ENCODE data around the gene NCBP1. TPM values are rescaled to one million over a fixed set of nuclear protein-coding genes. Genes with fewer than 3 reads are reported as not detected.

Gene NCBP1
- polyA plus RNA-seq, 4 donors = 41.2 to 45.3 (median 44.3) TPM

- DNase-seq (ENCODE audit: low read depth in 4 of 4, low spot score in 3 of 4) = no peak
Measured at GRCh38 chr9:97706246-97706645, 72.6 kb downstream of the NCBP1 start.

GRCh38 chr9:97710356-97711222 is 77.0 kb downstream of the NCBP1 start:
- DNase-seq (ENCODE audit: low read depth in 4 of 4, low spot score in 3 of 4) = peak in 3 of 4 donors; percentile 43 to 54 (median 54)

- DNase-seq (ENCODE audit: low read depth in 4 of 4, low spot score in 3 of 4) = no peak
Measured at GRCh38 chr9:97711223-97711626, 77.6 kb downstream of the NCBP1 start.

- DNase-seq (ENCODE audit: low read depth in 4 of 4, low spot score in 3 of 4) = no peak
Measured at GRCh38 chr9:97714435-97714834, 80.8 kb downstream of the NCBP1 start.

- no peak for DNase-seq (ENCODE audit: low read depth in 4 of 4, low spot score in 3 of 4)
Measured at GRCh38 chr9:97717866-97718265, 84.2 kb downstream of the NCBP1 start.

GRCh38 chr9:97721396-97721795 is 87.8 kb downstream of the NCBP1 start:
- DNase-seq (ENCODE audit: low read depth in 4 of 4, low spot score in 3 of 4) = no peak

- DNase-seq (ENCODE audit: low read depth in 4 of 4, low spot score in 3 of 4) = no peak
Measured at GRCh38 chr9:97722331-97722730, 88.7 kb downstream of the NCBP1 start.

Other genes with a start within 250 kb of the NCBP1 start
- 1 to 10 TPM; 6.8 to 9.6 (median 8.3) TPM for gene TDRD7, start 221.7 kb upstream of the NCBP1 start, polyA plus RNA-seq (ENCODE audit: insufficient read length in 4 of 4)
- 1 to 10 TPM; 1.7 to 2.9 (median 2.2) TPM for gene TMOD1, start 132.2 kb upstream of the NCBP1 start, polyA plus RNA-seq (ENCODE audit: insufficient read length in 4 of 4)
- gene TSTD2, start 453 bp upstream of the NCBP1 start, polyA plus RNA-seq (ENCODE audit: insufficient read length in 4 of 4) = 10 to 100 TPM; 26.6 to 34.5 (median 33.3) TPM
- 10 to 100 TPM; 36.9 to 45.9 (median 40.1) TPM for gene XPA, start 63.5 kb downstream of the NCBP1 start, polyA plus RNA-seq (ENCODE audit: insufficient read length in 4 of 4)
- under 1 TPM in 2 of 4 donors, not detected in 2; 0.04 to 0.06 TPM for gene FOXE1, start 219.4 kb downstream of the NCBP1 start, polyA plus RNA-seq (ENCODE audit: insufficient read length in 4 of 4)